Mucosa of stomach (tissue), 1 donor: ENCODE results near the gene TAX1BP3.

Source experiments
- H3K27me3 ChIP-seq: one replicate; pipeline ENCODE4 v1.7.0; 2013; ENCODE audit warnings: mild to moderate bottlenecking, low read length; ENCODE audit not compliant: control insufficient read depth, insufficient read depth
- H3K36me3 ChIP-seq: one replicate; pipeline ENCODE4 v1.7.0; 2013; ENCODE audit warnings: low read length; ENCODE audit not compliant: control insufficient read depth, insufficient read depth
- H3K4me1 ChIP-seq: one replicate; pipeline ENCODE4 v1.7.0; 2013; ENCODE audit warnings: mild to moderate bottlenecking, low read length; ENCODE audit not compliant: control insufficient read depth, insufficient read depth
- H3K4me3 ChIP-seq: one replicate; pipeline ENCODE4 v1.7.0; 2013; ENCODE audit warnings: low read length
- H3K9ac ChIP-seq: one replicate; pipeline ENCODE4 v1.7.0; 2013; ENCODE audit warnings: mild to moderate bottlenecking, low read length, moderate library complexity
- H3K9me3 ChIP-seq: one replicate; pipeline ENCODE4 v1.7.0; 2013; ENCODE audit warnings: mild to moderate bottlenecking, low read length, moderate library complexity; ENCODE audit not compliant: control insufficient read depth
- donor health status: Pancreatic carcinoma.

TAX1BP3 gene

DNA sequence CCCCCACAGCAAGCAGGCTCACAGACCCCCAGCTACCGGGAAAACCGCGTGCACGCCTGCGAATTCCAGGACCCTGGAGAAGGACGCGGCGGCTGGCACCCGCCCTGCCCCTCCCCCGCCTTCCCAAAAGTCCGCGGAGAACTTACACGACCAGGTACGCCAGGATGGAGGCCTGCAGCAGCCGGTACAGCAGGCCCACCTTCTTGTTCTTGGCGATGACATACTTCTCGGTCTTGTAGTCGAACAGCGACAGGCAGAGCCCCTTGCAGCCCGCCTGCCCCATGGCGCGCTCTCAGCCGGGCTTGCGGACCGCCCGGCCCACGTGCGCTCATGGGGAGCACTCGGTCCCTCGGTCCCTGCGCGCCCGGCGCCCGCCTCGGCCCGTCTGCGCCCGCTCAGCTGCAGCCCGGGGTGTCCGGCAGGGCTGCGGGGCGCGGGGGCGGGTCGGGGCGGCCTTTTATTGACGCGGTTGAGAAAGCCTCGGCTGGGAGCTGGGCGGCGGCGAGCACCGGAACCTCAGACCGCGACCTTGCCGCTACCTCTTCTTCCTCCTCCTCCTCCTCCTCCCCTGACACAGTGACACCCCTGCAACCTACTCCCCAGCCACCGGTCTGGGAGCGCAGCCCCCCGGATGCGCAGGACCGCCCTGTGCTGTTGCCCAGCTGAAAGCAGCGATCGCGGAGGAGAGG, 27.5 kb upstream of the TAX1BP3 start, which contains the start of gene P2RX5:
TSS of gene P2RX5 (minus strand) at position 433 of the 689 bp plus-strand sequence. CDS start at position 283, 150 bp downstream.
- Histone ChIP-seq H3K4me1 (peaks cover 10% of the 10 kb centered on the region), H3K4me3 (no peak within 1 kb of the TSS), H3K36me3 (no peaks in the 10 kb centered on the region), H3K27me3 (peaks cover 39% of the 10 kb centered on the region), H3K9ac (no peak within 1 kb of the TSS), H3K9me3 (no peaks in the 10 kb centered on the region)

DNA sequence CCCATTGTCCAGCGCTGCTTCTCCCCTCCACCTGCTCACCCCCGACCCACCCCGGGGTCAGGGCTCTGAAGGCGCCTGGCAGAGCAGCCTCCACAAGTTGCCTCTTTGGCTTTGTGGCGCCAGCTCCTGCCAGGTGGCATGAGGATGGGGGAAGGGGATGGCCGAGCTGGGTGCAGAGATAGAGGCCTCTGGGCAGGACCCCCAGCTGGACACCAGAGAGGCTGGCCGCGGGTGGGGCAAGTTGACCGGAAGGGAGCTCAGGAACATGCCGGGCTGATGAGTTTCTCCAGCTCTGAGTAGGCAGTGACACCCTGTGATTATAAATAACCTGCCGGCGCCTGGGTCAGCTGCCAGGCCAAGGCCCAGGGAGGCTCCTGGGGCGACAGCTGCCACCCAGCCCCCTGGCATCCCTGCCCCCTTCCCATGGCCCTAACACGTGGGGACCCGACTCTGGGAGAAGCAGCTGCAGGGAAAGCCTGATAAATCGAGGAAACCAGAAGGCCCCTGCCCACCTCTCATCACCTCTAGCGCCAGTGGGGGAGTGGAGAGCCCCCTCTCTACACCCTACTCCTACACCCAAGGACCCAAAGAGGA, 26.8 kb upstream of the TAX1BP3 start:
- Histone ChIP-seq H3K27me3 (peaks cover 41% of the 10 kb centered on the region), H3K9me3 (no peaks in the 10 kb centered on the region), H3K36me3 (no peaks in the 10 kb centered on the region), H3K9ac (no peak overlapping the region), H3K4me1 (peaks cover 10% of the 10 kb centered on the region), H3K4me3 (no peak overlapping the region)

DNA sequence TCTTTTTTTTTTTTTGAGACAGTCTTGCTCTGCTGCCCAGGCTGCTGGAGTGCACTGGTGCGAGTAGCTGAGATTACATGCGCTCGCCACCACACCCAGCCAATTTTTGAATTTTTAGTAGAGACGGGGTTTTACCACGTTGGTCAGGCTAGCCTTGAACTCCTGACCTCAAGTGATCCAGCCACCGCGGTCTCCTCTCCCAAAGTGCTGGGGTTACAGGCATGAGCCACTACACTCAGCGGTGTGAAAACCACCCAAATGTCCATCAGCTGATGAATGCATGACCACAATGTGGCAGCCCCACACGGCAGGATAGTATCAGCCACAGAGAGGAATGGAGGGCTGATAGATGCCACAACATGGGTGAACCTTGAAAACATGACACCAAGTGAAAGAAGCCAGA, 25.5 kb upstream of the TAX1BP3 start:
- Histone ChIP-seq H3K9ac (no peak overlapping the region), H3K4me1 (peaks cover 10% of the 10 kb centered on the region), H3K9me3 (no peaks in the 10 kb centered on the region), H3K27me3 (peaks cover 41% of the 10 kb centered on the region), H3K4me3 (no peak overlapping the region), H3K36me3 (no peaks in the 10 kb centered on the region)

DNA sequence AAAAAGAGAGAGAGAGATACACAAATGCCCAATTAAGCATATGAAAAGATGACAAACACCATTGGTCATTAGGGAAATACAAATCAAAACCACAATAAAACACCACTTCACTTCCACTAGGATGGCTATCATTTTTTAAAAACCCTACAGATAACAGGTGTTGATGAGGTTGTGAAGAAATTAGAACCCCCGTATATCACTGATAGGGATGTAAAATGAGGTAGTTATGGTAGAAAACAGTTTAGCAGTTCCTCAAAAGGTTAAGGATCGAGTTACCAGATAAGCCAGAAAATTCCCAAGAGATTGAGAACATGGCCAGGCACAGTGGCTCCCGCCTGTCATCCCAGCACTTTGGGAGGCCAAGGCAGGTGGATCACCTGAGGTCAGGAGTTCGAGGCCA, 24.8 kb upstream of the TAX1BP3 start:
- H3K9me3 ChIP-seq: no peaks in the 10 kb centered on the region
- peaks cover 41% of the 10 kb centered on the region for H3K27me3 ChIP-seq
- no peak overlapping the region for H3K9ac ChIP-seq
- H3K4me1 ChIP-seq: peaks cover 10% of the 10 kb centered on the region
- no peaks in the 10 kb centered on the region for H3K36me3 ChIP-seq
- H3K4me3 ChIP-seq: no peak overlapping the region

DNA sequence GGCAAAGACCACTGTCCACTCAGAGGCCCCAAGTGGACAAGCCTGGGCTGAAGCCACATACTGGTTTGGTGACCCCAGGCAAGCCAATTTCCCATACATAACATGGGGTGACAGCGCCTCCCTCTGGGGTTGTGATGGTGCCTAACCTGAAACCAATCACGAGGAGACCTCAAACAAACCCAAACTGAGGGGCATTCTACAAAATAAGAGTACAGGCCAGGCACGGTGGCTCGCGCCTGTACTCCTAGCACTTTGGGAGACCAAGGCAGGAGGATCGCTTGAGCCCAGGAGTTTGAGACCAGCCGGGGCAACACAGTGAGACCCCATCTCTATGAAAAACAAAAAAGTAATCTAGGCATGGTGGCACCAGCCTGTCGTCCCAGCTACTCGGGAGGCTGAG, 24.0 kb upstream of the TAX1BP3 start:
- Histone ChIP-seq H3K4me3 (no peak overlapping the region), H3K4me1 (peaks cover 10% of the 10 kb centered on the region), H3K36me3 (no peaks in the 10 kb centered on the region), H3K9ac (no peak overlapping the region), H3K27me3 (peaks cover 36% of the 10 kb centered on the region), H3K9me3 (no peaks in the 10 kb centered on the region)

DNA sequence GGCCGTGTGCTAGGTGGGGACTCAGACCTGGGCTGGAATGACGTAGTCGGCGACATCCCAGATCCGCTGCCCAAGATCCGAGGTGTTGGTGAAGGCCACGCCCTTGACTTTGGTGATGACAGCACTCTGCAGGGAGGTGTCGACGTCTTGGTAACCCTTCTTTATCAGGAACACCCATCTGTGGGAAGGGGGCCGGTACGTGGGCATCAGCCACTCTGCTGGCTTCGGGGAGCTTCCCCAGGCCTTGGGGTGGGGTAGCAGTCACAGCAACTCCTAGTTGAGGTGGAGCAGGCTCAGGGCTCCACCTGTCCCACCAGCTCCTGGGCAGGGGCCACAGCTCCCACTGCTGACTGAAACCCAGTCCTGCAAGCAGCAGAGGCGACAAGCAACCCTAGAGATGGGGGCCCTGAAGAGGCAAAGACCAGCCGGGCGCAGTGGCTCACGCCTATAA, 23.3 kb upstream of the TAX1BP3 start:
- peaks cover 31% of the 10 kb centered on the region for H3K27me3 ChIP-seq
- no peak overlapping the region for H3K9ac ChIP-seq
- H3K9me3 ChIP-seq: no peaks in the 10 kb centered on the region
- H3K4me1 ChIP-seq: peaks cover 10% of the 10 kb centered on the region
- no peaks in the 10 kb centered on the region for H3K36me3 ChIP-seq
- H3K4me3 ChIP-seq: no peak overlapping the region

DNA sequence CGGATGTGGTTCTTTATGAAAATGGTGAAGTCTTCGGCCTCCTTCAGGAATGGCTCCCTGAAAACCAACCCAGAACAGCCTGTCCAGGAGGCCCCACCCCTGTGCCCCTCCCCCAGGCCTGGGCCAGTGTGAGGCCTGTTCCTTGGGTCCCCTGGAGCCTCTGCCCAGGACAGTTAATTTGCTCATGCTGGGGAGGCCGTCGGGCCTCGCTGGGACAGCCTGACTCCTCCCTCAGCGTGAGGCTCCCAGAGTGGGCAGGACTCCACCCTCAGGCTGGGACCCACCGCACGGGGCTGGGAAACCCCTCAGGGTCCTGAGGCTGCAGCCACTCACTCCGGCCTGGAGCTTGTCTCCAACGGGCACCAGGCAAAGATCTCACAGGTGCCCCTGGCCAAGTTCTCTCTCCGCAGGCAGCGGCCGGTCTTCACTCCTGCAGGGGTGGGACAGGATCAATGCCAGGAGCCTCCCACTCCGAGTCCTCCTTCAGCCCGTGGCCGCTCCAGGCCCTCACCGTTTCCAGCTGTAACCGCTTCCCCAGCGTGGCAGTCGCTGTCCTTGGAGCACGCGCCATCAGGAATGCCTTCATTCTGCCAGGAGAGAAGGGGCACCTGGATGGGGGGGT, 21.8 kb upstream of the TAX1BP3 start:
- Histone ChIP-seq H3K9ac (no peak overlapping the region), H3K4me1 (peaks cover 3% of the 10 kb centered on the region), H3K36me3 (no peaks in the 10 kb centered on the region), H3K9me3 (no peaks in the 10 kb centered on the region), H3K4me3 (no peak overlapping the region), H3K27me3 (peaks cover 19% of the 10 kb centered on the region)

DNA sequence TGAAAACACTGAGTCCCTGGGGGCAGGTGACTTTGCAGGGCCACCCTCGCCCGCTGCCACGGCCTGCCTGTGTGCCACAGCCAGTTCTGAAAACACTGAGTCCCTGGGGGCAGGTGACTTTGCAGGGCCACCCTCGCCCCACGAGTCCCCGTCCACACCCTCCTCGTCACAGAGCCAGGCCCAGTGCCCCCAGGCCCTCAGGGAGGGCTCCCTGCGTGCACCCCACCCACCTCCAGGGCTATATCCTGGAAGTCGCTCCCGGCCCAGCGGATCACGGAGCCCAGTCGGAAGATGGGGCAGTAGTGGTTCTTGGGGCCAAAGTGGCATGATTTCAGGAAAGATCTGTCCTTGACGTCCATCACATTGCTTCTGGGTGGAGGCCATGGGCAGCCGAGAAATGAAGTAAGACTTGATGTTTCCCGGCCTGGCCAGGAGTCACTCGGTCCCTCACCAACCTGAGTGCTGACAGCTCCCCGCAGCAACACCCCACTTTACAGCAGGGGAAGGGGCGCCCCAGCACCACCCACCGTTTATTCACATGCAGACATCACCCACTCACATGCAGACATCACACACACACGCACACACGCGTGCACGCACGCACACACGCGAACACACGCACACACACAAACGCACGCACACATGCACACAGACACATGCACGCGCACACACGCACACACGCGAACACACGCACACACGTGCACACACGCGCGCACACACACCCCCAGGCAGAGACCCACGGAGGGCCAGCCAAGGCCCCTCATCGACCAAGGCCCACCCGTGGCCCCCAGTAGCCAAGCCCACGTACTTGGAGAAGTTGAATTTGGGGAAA, 21.1 kb upstream of the TAX1BP3 start:
- Histone ChIP-seq H3K4me1 (no peaks in the 10 kb centered on the region), H3K4me3 (no peak overlapping the region), H3K36me3 (no peaks in the 10 kb centered on the region), H3K9ac (no peak overlapping the region), H3K9me3 (no peaks in the 10 kb centered on the region), H3K27me3 (peaks cover 18% of the 10 kb centered on the region)

DNA sequence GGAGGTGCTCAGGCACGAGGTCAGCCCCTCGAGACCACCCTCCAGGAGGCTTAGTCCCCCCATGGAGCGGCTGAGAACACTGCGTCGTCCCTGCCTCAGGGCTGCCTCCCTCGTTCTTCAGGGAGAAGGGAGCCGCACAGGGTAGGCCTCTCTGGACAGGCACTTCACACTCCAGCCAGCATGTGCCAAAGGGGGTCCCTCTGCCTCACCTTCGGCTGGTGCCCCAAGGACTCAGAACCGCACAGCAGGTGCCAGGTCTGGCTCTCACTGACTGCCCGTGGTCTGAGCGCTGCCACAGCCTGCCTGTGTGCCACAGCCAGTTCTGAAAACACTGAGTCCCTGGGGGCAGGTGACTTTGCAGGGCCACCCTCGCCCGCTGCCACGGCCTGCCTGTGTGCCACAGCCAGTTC, 20.5 kb upstream of the TAX1BP3 start:
- H3K4me1 ChIP-seq: no peaks in the 10 kb centered on the region
- H3K9me3 ChIP-seq: no peaks in the 10 kb centered on the region
- H3K27me3 ChIP-seq: peaks cover 22% of the 10 kb centered on the region
- no peaks in the 10 kb centered on the region for H3K36me3 ChIP-seq
- H3K9ac ChIP-seq: no peak overlapping the region
- no peak overlapping the region for H3K4me3 ChIP-seq

DNA sequence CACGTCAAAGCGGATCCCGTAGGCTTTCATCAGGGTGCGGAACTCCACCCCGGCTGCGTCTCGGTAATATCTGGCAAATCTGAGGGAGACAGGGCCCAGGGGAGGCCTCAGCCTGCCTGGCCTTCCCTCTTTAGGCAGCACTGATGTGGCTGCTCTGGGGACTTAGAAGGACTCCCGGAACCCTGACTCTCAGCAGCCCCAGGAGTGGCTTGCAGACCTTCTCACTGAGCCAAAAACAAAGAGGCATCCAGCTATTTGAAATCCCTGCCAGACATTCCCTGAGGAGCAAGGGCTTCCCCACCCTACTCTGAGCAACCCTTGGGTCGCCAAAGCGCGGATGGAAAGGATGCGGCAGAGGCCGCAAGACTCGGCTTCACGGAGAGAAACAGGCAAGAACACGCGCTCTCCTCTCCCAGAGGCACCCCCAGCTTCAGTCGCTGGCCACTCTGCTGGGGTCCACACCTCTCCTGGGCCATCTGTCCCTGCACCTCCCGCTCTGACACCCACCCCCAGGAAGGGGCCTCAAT, 19.7 kb upstream of the TAX1BP3 start:
- no peaks in the 10 kb centered on the region for H3K4me1 ChIP-seq
- no peak overlapping the region for H3K4me3 ChIP-seq
- H3K9me3 ChIP-seq: no peaks in the 10 kb centered on the region
- peaks cover 28% of the 10 kb centered on the region for H3K27me3 ChIP-seq
- H3K36me3 ChIP-seq: no peaks in the 10 kb centered on the region
- H3K9ac ChIP-seq: no peak overlapping the region

DNA sequence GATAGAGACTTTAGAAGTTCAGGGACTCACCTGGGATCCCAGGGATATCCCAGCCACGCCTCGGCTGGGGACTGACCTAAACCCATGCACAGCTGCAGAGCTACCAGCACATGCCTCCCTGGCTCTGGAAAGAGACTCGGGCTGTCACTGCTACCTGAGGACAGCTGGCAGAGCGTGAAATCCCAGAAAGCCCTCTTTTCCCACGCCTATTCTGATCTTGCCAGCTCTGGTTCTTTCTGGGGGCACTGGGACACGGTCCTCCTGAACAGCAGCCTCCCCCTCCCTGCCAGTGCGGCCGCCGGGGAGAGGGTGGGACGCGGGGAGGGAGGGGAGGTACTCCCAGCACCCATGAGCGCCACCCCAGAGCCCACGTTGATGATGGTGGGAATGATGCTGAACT, 16.8 kb upstream of the TAX1BP3 start:
- no peaks in the 10 kb centered on the region for H3K36me3 ChIP-seq
- H3K9ac ChIP-seq: no peak overlapping the region
- H3K4me1 ChIP-seq: no peaks in the 10 kb centered on the region
- H3K4me3 ChIP-seq: no peak overlapping the region
- H3K27me3 ChIP-seq: peaks cover 35% of the 10 kb centered on the region
- H3K9me3 ChIP-seq: no peaks in the 10 kb centered on the region
